ENCODE results near the gene FADS6.

DNA sequence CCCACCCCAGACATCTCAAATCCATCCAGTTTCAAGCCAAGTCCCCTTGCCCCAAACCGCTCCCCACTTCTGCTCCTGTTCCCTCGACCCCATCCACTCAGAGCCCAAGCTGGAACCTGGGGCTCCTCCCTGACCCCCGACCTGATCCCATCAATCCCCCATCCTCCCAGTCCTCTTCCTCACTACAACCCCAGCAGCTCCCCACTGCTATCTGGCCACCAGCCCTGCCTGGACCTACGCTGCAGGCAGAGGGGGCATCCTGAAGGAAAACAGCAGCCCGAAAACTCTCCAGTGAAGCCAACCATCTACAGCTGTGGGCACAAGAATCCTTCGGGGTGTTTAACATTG, 24.6 kb downstream of the FADS6 start:
- TF ChIP-seq, protein P1, sequence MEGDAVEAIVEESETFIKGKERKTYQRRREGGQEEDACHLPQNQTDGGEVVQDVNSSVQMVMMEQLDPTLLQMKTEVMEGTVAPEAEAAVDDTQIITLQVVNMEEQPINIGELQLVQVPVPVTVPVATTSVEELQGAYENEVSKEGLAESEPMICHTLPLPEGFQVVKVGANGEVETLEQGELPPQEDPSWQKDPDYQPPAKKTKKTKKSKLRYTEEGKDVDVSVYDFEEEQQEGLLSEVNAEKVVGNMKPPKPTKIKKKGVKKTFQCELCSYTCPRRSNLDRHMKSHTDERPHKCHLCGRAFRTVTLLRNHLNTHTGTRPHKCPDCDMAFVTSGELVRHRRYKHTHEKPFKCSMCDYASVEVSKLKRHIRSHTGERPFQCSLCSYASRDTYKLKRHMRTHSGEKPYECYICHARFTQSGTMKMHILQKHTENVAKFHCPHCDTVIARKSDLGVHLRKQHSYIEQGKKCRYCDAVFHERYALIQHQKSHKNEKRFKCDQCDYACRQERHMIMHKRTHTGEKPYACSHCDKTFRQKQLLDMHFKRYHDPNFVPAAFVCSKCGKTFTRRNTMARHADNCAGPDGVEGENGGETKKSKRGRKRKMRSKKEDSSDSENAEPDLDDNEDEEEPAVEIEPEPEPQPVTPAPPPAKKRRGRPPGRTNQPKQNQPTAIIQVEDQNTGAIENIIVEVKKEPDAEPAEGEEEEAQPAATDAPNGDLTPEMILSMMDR (IDR thresholded peaks at IDR 0.05), result no peak
- TF ChIP-seq EP300 (IDR thresholded peaks at IDR 0.05), result no peak
- TF ChIP-seq POLR2A (IDR thresholded peaks at IDR 0.05), result no peak

Measured in ovary (tissue), 3 donors.